ENCODE data around the gene ANGPTL8. TPM values are rescaled to one million over a fixed set of nuclear protein-coding genes. Genes with fewer than 3 reads are reported as not detected.

The ANGPTL8 gene
- total RNA-seq, 4 donors from 2014 or later = not detected

DNA sequence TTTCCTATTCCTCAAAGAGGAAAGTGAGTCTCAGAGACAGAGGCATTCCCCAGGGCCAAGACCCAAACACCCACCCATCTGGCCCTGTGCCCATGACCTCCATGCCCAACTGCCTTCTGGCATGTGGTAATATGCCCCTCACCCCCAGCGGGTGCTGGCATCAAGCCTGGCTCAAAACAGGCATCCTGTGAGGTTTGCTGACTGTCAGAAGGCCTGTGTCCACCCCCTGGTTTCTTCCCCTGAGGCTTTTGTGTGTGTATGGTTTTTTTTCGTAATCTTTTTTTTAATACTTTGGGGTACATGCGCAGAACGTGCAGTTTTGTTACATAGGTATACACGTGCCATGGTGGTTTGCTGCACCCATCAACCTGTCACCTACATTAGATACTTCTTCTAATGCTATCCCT, 34.5 kb upstream of the ANGPTL8 start:
- no peaks in the 10 kb centered on the region for H3K27me3 ChIP-seq
- peaks cover 0 to 39% (median 0%) of the 10 kb centered on the region in 3 donors for H3K36me3 ChIP-seq
- TF ChIP-seq, protein P1, sequence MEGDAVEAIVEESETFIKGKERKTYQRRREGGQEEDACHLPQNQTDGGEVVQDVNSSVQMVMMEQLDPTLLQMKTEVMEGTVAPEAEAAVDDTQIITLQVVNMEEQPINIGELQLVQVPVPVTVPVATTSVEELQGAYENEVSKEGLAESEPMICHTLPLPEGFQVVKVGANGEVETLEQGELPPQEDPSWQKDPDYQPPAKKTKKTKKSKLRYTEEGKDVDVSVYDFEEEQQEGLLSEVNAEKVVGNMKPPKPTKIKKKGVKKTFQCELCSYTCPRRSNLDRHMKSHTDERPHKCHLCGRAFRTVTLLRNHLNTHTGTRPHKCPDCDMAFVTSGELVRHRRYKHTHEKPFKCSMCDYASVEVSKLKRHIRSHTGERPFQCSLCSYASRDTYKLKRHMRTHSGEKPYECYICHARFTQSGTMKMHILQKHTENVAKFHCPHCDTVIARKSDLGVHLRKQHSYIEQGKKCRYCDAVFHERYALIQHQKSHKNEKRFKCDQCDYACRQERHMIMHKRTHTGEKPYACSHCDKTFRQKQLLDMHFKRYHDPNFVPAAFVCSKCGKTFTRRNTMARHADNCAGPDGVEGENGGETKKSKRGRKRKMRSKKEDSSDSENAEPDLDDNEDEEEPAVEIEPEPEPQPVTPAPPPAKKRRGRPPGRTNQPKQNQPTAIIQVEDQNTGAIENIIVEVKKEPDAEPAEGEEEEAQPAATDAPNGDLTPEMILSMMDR (IDR thresholded peaks at IDR 0.05) = no peak
- no peak for TF ChIP-seq POLR2A (IDR thresholded peaks at IDR 0.05)
- no peak for DNase-seq
- peak overlapping the region in 1 of 4 donors; percentile 80 for H3K27ac ChIP-seq
- no peak overlapping the region for H3K4me3 ChIP-seq
- H3K9me3 ChIP-seq = no peaks in the 10 kb centered on the region
- peaks cover 0 to 4% (median 0%) of the 10 kb centered on the region in 4 donors for H3K4me1 ChIP-seq

DNA sequence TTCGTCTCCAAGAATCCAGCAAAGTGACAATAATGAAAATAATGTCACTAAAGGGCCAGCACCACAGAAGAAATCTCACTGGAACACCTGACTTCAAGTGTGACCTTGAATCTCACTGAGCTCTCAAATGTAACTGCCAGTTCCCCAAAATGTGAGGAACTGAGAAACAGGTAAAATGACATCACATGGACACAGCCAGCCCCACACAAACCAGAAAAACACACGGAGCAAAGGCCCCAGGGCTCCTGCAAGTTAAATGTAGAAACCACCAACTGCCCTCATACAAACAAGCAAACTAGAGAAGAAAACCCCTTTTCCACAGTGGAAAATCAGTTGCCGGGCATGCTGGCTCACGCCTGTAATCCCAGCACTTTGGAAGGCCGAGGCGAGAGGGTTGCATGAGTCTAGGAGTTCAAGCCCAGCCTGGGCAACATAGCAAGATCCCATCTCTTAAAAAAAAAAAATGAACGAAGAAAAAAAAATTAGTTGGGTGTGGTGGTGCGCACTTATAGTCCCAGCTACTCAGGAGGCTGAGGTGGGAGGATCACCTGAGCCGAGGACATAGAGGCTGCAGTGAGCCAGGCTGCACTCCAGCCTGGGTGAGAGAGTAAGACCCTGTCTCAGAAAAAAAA, 33.4 kb upstream of the ANGPTL8 start:
- H3K27me3 ChIP-seq = no peaks in the 10 kb centered on the region
- DNase-seq = no peak
- H3K4me1 ChIP-seq = peaks cover 0 to 4% (median 0%) of the 10 kb centered on the region in 4 donors
- TF ChIP-seq, protein P1 (IDR thresholded peaks at IDR 0.05) = no peak
- TF ChIP-seq POLR2A (IDR thresholded peaks at IDR 0.05) = no peak
- H3K9me3 ChIP-seq = no peaks in the 10 kb centered on the region
- no peak overlapping the region for H3K27ac ChIP-seq
- no peak overlapping the region for H3K4me3 ChIP-seq
- H3K36me3 ChIP-seq = peaks cover 0 to 29% (median 0%) of the 10 kb centered on the region in 3 donors

DNA sequence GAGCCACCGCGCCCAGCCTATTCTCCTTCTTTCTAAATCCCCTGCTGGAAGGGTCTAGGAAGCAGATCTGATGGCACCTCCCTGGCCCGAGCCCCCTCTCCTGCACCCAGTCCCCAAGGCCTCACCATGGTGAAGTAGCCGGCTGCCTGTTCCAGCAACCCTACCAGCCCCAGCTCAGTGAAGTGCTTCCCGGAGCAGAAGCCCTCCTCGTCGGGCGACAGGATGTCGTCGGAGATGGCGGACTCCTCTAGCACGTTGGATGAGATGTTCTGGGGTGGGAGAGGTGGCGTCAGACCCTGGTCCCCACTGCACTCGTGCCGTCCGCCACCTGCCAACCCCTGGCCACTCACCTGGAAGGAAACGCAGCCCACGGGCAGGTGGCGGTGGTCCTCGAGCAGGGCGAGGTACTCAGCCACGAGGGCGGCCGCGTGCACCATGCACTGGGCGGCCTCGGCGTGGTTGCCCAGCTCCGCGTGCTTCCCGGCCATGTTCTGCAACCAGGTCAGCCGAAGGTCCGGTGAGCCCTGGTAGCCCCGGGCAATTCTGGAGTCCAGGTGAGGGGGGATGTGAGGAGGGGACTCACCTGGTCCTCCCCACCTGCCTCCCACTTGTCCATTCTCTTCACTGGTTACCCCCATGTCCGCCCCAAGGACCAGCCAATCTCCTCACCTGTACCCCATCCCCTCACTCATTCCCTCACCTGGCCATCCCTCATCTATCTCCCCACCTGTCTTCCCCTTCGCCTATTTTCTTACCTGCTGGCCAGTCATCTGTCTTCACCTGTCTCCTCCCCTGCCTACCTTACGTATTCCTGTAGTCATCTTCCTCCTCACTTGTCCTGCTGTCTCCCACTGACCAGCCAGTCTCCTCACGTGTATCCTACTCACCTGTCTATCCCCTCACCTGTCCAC, 30.6 kb upstream of the ANGPTL8 start:
- TF ChIP-seq, protein P1 (IDR thresholded peaks at IDR 0.05) = no peak
- no peak for TF ChIP-seq POLR2A (IDR thresholded peaks at IDR 0.05)
- H3K4me3 ChIP-seq = no peak overlapping the region
- no peaks in the 10 kb centered on the region for H3K9me3 ChIP-seq
- no peaks in the 10 kb centered on the region for H3K27me3 ChIP-seq
- H3K27ac ChIP-seq = no peak overlapping the region
- no peak for DNase-seq
- H3K4me1 ChIP-seq = peaks cover 0 to 4% (median 0%) of the 10 kb centered on the region in 4 donors
- peaks cover 0 to 45% (median 0%) of the 10 kb centered on the region in 3 donors for H3K36me3 ChIP-seq

DNA sequence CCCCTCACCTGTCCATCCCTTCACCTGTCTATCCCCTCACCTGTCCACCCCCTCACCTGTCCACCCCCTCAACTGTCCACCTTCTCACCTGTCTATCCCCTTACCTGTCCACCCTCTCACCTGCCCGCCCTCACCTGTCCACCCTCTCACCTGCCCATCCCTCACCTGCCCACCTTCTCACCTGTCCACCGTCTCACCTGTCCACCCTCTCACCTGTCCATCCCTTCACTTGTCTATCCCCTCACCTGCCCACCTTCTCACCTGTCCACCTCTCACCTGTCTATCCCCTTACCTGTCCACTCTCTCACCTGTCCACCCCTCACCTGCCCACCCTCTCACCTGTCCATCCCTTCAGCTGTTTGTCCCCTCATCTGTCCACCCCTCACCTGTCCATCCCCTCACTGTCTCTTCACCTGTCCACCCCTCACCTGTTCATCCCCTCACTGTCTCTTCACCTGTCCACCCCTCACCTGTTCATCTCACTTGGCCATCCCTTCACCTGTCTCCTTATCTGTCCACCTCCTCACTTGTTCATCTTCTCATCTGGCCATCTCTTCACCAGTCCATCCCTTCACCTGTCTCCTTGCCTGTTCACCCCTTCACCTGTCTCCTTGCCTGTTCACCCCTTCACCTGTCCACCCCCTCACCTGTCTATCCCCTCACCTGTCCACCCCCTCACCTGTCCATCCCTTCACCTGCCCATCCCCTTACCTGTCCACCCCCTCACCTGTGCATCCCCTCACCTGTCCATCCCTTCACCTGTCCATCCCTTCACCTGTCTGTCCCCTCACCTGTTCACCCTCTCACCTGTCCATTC, 29.4 kb upstream of the ANGPTL8 start:
- Histone ChIP-seq H3K4me3 (no peak overlapping the region), H3K36me3 (peaks cover 0 to 54% (median 0%) of the 10 kb centered on the region in 3 donors), H3K4me1 (no peaks in the 10 kb centered on the region), H3K27ac (no peak overlapping the region), H3K9me3 (no peaks in the 10 kb centered on the region), H3K27me3 (no peaks in the 10 kb centered on the region)
- TF ChIP-seq POLR2A (IDR thresholded peaks at IDR 0.05) = no peak
- TF ChIP-seq, protein P1 (IDR thresholded peaks at IDR 0.05) = no peak
- DNase-seq = no peak

DNA sequence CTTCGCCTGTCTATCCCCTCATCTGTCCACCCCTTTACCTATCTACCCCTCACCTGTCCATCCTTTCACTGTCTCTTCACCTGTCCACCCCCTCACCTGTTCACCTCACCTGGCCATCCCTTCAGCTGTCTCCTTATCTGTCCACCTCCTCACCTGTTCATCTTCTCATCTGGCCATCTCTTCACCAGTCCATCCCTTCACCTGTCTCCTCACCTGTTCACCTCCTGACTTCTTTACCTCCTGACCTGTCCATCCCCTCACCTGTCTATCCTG, 28.8 kb upstream of the ANGPTL8 start:
- no peaks in the 10 kb centered on the region for H3K4me1 ChIP-seq
- no peaks in the 10 kb centered on the region for H3K9me3 ChIP-seq
- H3K36me3 ChIP-seq = peaks cover 0 to 57% (median 3%) of the 10 kb centered on the region in 3 donors
- no peaks in the 10 kb centered on the region for H3K27me3 ChIP-seq
- H3K4me3 ChIP-seq = no peak overlapping the region
- H3K27ac ChIP-seq = no peak overlapping the region
- TF ChIP-seq, protein P1 (IDR thresholded peaks at IDR 0.05) = no peak
- TF ChIP-seq POLR2A (IDR thresholded peaks at IDR 0.05) = no peak
- DNase-seq = no peak
